GM21528 (cell line): ENCODE results near the gene AKAP6.
"Not testable (repeated sequence)": the region's sequence is repeated elsewhere in the genome, so short reads cannot be mapped to it uniquely, and the experiment has no call there.

Source experiments
- ATAC-seq: cut with Tn5 transposase; IDR thresholded peaks from one replicate; pipeline ENCODE4 v1.9.1; 2021; ENCODE audit warnings: mild to moderate bottlenecking, moderate library complexity; ENCODE audit not compliant: unreplicated experiment, low FRiP score

AKAP6 gene

DNA sequence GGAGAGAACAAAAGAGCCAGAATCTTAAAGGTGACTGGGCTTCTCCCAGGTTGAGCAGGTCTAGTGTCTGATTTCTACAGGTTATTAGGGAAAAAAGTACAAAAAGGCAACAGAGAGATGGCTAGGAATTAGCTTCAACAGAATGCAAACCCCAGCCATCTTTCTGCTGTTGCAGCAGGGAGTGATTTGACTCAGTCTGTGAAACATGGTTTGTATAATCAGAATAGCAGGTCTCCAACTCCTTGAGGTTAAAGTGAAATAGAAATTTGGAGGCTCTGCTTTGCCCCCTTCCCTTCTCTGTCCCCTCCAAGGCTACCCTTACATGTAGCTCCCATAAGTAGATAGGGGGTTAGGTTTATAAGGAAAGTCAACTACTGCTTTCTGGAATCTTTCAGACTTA is 105.8 kb downstream of the AKAP6 start:
- no peak for ATAC-seq

- no peak for ATAC-seq
Observed at GRCh38 chr14:32435411-32435810, 106.3 kb downstream of the AKAP6 start.

GRCh38 chr14:32436993-32437392 is 107.9 kb downstream of the AKAP6 start:
- ATAC-seq = no peak

DNA sequence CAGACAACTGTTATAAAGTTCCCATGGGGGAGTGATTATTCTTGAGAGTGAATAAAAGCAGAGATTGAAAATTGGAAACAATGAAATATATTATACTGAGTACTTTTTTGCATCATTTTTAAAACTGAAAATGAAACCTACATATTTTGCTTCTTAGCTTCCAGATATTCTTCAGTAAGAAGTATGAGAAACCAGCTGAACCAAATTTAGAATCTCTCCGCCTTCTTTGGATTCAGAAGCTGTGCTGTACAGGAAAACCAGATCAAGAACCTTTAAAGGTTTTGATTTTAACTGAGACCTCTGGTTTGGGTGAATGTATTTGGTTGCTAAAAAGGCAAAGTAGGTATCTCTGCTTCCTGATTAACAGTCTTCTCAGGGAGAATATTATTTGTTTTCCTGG is 109.4 kb downstream of the AKAP6 start:
- ATAC-seq = no peak

GRCh38 chr14:32443890-32444661 is 115.0 kb downstream of the AKAP6 start:
- ATAC-seq = no peak

DNA sequence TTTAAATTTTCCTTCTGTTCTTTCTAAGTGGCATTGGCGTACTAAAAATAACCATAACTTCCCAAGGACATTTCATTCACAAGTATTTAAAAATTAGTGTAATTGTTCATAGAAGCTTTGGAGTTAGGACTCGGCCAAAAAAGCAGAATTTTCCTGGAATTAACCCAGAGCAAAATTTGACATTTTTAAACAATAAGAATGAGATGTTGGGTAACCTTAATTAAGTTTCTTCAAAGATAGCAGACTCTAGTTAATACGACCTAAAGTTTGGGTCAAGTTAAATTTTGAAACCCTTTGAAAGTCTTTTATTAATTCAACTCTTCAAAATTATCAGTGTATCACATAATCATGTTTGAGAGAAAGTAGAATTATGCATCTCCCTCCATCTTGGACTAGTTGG is 118.3 kb downstream of the AKAP6 start:
- ATAC-seq = no peak

- no peak for ATAC-seq
Observed at GRCh38 chr14:32449648-32450047, 120.5 kb downstream of the AKAP6 start.

DNA sequence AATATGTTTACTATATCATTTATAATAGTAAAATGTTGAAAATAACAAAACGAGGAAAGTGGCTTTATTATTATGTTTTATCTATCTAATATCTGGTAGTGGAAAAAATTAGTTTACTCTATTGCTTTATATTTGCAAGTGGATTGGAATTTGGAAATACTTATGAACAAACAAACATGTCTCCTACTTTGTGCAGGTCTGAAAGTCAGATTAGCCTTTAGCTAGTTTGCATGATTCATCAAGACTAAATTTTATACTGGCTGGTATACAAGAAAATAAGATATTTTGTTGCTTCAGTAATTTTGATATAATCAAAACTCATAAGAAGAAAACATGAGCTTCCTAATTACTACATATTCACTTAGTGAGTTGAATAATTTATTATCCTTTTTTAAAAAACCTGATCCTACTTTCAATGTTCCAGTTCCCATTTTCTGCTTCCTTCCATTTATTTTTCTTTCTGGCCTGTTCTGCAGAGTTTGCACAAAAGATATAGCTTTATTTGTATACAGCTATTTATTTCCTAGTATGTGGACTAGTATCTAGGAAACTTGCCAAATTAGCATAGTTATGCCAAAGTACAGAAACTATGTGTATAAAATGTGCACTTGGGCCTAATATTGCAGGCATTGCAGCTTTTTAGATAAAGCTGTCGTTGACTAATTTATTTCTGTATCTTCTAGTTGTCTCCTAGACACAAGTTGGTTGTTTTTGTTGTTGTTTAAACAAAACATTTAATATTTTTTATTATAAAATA is 122.0 kb downstream of the AKAP6 start:
- ATAC-seq = no peak

DNA sequence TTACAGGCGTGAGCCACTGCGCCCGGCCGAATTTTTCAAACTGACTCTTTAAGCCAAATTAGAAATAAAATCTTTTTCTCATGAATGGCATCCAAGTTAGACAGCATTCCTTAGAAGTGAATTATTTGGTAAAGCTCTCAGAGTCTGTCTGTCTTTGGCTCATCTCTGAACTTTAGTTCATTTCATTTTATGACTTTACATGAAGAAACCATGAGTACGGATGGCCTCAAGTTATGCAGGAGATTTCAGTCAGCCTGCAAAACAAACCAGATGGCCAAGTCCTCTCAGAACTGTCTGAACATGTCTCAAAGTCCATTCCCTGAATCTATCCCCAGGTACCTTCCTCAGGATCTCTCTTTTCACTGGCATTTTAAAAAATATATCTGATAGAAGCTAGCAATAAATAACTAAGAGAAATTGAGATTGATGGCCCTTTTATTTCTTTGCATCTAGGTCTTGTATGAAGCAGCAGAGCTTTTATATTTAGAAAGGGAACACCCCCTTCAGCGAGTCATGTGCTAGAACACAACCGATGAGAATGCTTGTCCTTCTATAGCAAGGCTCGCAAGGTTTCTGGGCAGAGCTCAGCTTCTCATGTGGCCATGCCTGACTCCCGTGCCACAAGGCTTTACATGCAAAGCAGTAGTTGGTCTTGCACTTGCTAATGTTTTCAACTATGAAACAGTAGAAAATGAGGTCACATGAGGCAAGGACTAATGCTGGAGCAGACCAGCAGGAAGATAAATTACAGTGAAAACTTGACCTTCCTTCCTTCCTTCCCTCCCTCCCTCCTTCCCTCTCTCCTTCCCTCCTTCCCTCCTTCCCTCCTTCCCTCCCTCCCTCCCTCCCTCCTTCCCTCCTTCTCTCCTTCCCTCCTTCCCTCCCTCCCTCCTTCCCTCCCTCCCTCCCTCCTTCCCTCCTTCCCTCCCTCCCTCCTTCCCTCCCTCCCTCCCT is 125.0 kb downstream of the AKAP6 start:
- no peak for ATAC-seq

GRCh38 chr14:32457213-32457920 is 128.3 kb downstream of the AKAP6 start:
- no peak for ATAC-seq

- no peak for ATAC-seq
Observed at GRCh38 chr14:32458720-32459119, 129.6 kb downstream of the AKAP6 start.

DNA sequence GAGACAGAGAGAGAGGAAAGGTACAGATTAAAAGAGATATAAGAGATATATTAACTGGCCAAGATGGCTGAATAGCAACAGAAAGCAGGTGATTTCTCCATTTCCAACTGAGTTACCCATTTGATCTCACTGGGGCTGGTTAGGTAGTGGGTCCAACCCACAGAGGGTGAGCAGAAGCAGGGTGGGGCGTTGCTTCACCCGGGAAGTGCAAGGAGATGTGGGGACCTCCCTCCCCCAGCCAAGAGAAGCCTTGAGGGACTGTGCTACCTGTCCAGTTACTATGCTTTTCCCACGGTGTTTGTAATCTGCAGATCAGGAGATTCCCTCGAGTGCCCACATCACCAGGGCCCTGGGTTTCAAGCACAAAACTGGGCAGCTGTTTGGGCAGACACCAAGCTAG is 131.2 kb downstream of the AKAP6 start:
- no peak for ATAC-seq

DNA sequence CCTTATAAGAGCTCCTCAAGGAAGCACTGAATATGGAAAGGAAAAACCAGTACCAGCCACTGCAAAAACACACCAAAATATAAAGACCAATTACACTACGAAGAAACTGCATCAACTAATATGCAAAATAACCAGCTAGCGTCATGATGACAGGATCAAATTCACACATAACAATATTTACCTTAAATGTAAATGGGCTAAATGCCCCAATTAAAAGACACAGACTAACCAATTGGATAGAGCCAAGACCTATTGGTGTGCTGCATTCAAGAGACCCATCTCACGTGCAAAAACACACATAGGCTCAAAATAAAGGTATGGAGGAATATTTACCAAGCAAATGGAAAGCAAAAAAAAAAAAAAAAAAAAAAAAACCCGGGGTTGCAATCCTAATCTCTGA is 133.5 kb downstream of the AKAP6 start:
- not testable (repeated sequence) for ATAC-seq

- ATAC-seq = no peak
Observed at GRCh38 chr14:32468955-32469354, 139.9 kb downstream of the AKAP6 start.

DNA sequence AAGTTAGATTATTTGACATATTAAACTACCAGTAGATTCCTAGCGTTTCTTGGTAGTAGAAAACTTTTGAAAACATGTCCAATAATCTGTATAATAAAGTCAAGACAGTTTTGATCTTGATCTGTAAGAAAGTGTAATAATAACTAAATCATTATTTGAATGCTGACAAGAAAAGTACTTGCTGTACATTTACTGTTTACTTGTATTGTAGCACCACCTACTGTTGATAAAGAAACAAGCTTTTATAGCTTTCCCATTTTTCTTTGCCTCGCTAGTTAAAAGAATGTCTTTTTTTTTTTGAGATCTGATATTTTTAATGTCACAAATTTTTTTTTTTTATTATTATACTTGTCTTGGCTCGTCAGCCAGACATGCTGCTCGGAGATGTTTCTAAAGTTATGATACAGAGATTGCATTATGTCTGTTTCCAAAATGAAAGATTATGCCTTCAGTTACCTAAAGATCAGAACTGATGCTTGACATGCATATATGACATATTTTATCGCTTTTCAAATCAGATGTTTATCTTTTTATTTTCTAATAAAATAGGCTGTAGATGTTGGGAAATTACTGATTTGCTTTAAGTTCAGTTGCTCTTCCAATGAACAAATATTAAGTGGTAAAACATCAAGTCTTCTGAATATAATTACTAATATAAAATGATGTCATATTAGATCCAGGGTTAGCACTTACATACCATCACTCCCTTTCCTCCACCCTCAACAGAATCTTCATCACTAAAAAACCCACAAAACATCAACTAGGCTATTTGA is 140.5 kb downstream of the AKAP6 start:
- ATAC-seq = no peak

GRCh38 chr14:32470161-32470715 is 141.1 kb downstream of the AKAP6 start:
- ATAC-seq = no peak

DNA sequence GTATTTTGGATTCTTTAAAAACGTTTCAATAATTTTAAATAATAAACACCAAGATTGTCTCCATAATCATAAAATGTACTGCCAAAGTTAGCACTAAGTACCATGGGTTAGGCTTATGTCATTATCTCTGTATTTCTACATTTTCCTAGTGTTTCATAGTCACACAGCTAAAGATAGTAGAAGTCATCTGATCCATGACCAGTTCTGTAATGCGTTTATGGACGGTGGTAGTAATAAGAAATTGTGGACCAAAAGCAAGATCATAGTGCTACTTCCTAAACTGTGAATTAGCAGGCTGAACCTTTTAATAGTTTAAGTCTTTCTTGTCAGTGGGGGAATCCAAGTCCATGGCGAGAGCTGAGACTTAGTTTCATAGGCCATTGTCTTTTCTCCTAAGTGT is 142.1 kb downstream of the AKAP6 start:
- no peak for ATAC-seq

DNA sequence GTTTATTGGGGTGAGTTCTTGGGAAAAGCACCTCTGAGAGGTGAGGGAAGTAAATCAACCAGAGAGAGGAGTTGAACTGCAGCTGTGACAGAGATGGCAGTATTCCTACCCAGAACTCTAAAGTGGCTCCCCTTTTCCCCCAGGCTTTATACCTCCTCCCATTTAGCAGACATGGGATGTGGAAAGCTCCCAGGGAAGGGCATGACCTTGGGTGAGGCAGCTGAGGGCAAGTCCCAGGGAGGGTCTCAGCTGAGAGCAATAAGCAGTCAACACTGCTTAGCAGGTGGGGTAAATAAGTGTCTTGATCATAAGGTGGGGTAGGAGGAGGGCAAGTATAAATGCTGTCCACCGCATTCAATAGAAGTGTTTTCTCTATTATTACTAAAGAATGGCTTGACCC is 143.0 kb downstream of the AKAP6 start:
- no peak for ATAC-seq
